AML-193 (cell line): ENCODE measurements around the gene HAUS6.
A peak's percentile ranks its signal among the peaks of the same experiment; 100 is the strongest.
"Not testable (repeated sequence)": the region's sequence is repeated elsewhere in the genome, so short reads cannot be mapped to it uniquely, and the experiment has no call there.

ENCODE experiments used
- DNase-seq, 2 experiments: peaks; one replicate each; lab custom pipeline; 2025; lab: John Stamatoyannopoulos, UW

The HAUS6 gene

GRCh38 chr9:19033015-19033414 lies 69.7 kb downstream of the HAUS6 start, which contains the start of gene SAXO1:
TSS of gene SAXO1 (minus strand) at chr9:19033209. CDS start at chr9:19032908, 301 bp downstream.
- no peak for DNase-seq

- DNase-seq, result no peak
These were observed 70.3 kb downstream of the HAUS6 start for GRCh38 chr9:19032406-19032805.

- DNase-seq, result no peak
These were observed 71.8 kb downstream of the HAUS6 start for GRCh38 chr9:19030899-19031298.

- DNase-seq, result peak; percentile 40 to 65
These were observed 73.8 kb downstream of the HAUS6 start for GRCh38 chr9:19028835-19029451.

GRCh38 chr9:19027825-19028224 lies 74.9 kb downstream of the HAUS6 start:
- DNase-seq, result no peak

GRCh38 chr9:19026375-19026774 lies 76.3 kb downstream of the HAUS6 start:
- DNase-seq, result no peak

GRCh38 chr9:19023078-19023477 lies 79.6 kb downstream of the HAUS6 start:
- DNase-seq, result no peak

- no peak for DNase-seq
These were observed 80.5 kb downstream of the HAUS6 start for GRCh38 chr9:19022206-19022605.

- not testable (repeated sequence) for DNase-seq
These were observed 81.1 kb downstream of the HAUS6 start for GRCh38 chr9:19021649-19022048.

- DNase-seq, result no peak
These were observed 81.7 kb downstream of the HAUS6 start for GRCh38 chr9:19020886-19021455.

- no peak for DNase-seq
These were observed 84.5 kb downstream of the HAUS6 start for GRCh38 chr9:19018201-19018600.

GRCh38 chr9:19009391-19009965 lies 93.2 kb downstream of the HAUS6 start:
- no peak for DNase-seq
